Ascending aorta (tissue), 2 donors: Measurements from ENCODE around the gene HOXB5. TPM values are rescaled to one million over a fixed set of nuclear protein-coding genes. Genes with fewer than 3 reads are reported as not detected.

Experiments used
- DNase-seq, 2 donors: peaks; one replicate each; pipeline ENCODE4 v3.0.0-alpha.2; 2019; ENCODE audit warnings: low spot score in 2 of 2
- H3K27ac ChIP-seq, 2 donors: fragments of 200-600 bp; sonication (generic); one replicate each; pipeline ENCODE4 v1.5.1; 2016 to 2017; ENCODE audit warnings: mild to moderate bottlenecking in 1 of 2
- H3K27me3 ChIP-seq: fragments of 200-600 bp; sonication (generic); one replicate; pipeline ENCODE4 v1.5.1; 2017
- H3K36me3 ChIP-seq, 2 donors: fragments of 200-600 bp; sonication (generic); one replicate each; pipeline ENCODE4 v1.5.1; 2016
- H3K4me1 ChIP-seq, 2 donors: fragments of 200-600 bp; sonication (generic); one replicate each; pipeline ENCODE4 v1.5.1; 2016 to 2017; ENCODE audit warnings: mild to moderate bottlenecking in 1 of 2
- H3K4me3 ChIP-seq, 2 donors: fragments of 200-600 bp; sonication (generic); one replicate each; pipeline ENCODE4 v1.5.1; 2016 to 2017; ENCODE audit warnings: mild to moderate bottlenecking in 1 of 2
- H3K9me3 ChIP-seq, 2 donors: fragments of 200-600 bp; sonication (generic); one replicate each; pipeline ENCODE4 v1.5.1; 2016
- CTCF ChIP-seq, 3 experiments: fragments of 200-600 bp in 2 of 3; fragments of 450-650 bp in 1 of 3; sonication (generic) in 2 of 3; IDR thresholded peaks; one replicate each; pipeline ENCODE4 v1.5.1; 2016 to 2019; ENCODE audit warnings: antibody characterized with exemption in 3 of 3, mild to moderate bottlenecking in 1 of 3, moderate library complexity in 1 of 3
- intact Hi-C: fragments of 100-400 bp; cut with DNase I; formaldehyde crosslinking; loops from one replicate; pipeline ENCODE4 v1.15.1; 2023
- total RNA-seq: library from RNA; depleted of rRNA; stranded (reverse); fragments of >200 nt; gene quantifications from one replicate; pipeline ENCODE4 v1.1.0, GENCODE V29; 2016

HOXB5 gene
- total RNA-seq, 1 donor from 2014 or later, result 0.53 TPM

- Histone ChIP-seq H3K9me3 (no peaks in the 10 kb centered on the region), H3K27ac (peak overlapping the region; percentile 22 to 33), H3K27me3 (no peaks in the 10 kb centered on the region), H3K4me3 (no peak overlapping the region), H3K4me1 (peaks cover 1 to 26% of the 10 kb centered on the region in 2 donors), H3K36me3 (no peaks in the 10 kb centered on the region)
- intact Hi-C loops, result no loop called here
- no peak for DNase-seq
- no peak for TF ChIP-seq CTCF (IDR thresholded peaks at IDR 0.05)
Measured at GRCh38 chr17:48588074-48588415, 5.5 kb downstream of the HOXB5 start.

GRCh38 chr17:48587276-48588073 is 6.1 kb downstream of the HOXB5 start:
- DNase-seq, result no peak
- intact Hi-C loops, result no loop called here
- H3K4me3 ChIP-seq, result no peak overlapping the region
- H3K27me3 ChIP-seq, result no peaks in the 10 kb centered on the region
- peak overlapping the region; percentile 22 to 33 for H3K27ac ChIP-seq
- H3K4me1 ChIP-seq, result peaks cover 0 to 29% of the 10 kb centered on the region in 2 donors
- no peaks in the 10 kb centered on the region for H3K9me3 ChIP-seq
- H3K36me3 ChIP-seq, result no peaks in the 10 kb centered on the region
- no peak for TF ChIP-seq CTCF (IDR thresholded peaks at IDR 0.05)

- Histone ChIP-seq H3K27me3 (no peaks in the 10 kb centered on the region), H3K4me1 (peaks cover 0 to 29% of the 10 kb centered on the region in 2 donors), H3K27ac (peak overlapping the region; percentile 96 to 97), H3K9me3 (no peaks in the 10 kb centered on the region), H3K36me3 (no peaks in the 10 kb centered on the region), H3K4me3 (peak overlapping the region; percentile 64 to 72)
- intact Hi-C loops, result no loop called here
- no peak for TF ChIP-seq CTCF (IDR thresholded peaks at IDR 0.05)
- no peak for DNase-seq
Measured at GRCh38 chr17:48586355-48587258, 7.0 kb downstream of the HOXB5 start.

GRCh38 chr17:48584223-48584741 is 9.3 kb downstream of the HOXB5 start:
- peak overlapping the region; percentile 64 to 72 for H3K4me3 ChIP-seq
- no peaks in the 10 kb centered on the region for H3K27me3 ChIP-seq
- no peak for TF ChIP-seq CTCF (IDR thresholded peaks at IDR 0.05)
- DNase-seq, result no peak
- H3K27ac ChIP-seq, result peak overlapping the region; percentile 96 to 97
- intact Hi-C loops, result no loop called here
- H3K9me3 ChIP-seq, result no peaks in the 10 kb centered on the region
- H3K4me1 ChIP-seq, result peaks cover 0 to 32% of the 10 kb centered on the region in 2 donors
- no peaks in the 10 kb centered on the region for H3K36me3 ChIP-seq

- TF ChIP-seq CTCF (IDR thresholded peaks at IDR 0.05), result no peak
- peaks cover 0 to 36% of the 10 kb centered on the region in 2 donors for H3K4me1 ChIP-seq
- no peaks in the 10 kb centered on the region for H3K9me3 ChIP-seq
- no peaks in the 10 kb centered on the region for H3K36me3 ChIP-seq
- intact Hi-C loops, result no loop called here
- H3K4me3 ChIP-seq, result no peak overlapping the region
- no peaks in the 10 kb centered on the region for H3K27me3 ChIP-seq
- peak overlapping the region; percentile 96 to 97 for H3K27ac ChIP-seq
- DNase-seq, result no peak
Measured at GRCh38 chr17:48583708-48584222, 9.8 kb downstream of the HOXB5 start.
